GM18909 (cell line): ENCODE data around the gene BANK1.

Experiments used
- ATAC-seq: cut with Tn5 transposase; IDR thresholded peaks from one replicate; pipeline ENCODE4 v1.9.1; 2021; ENCODE audit warnings: mild to moderate bottlenecking; ENCODE audit not compliant: unreplicated experiment, poor library complexity

The BANK1 gene

GRCh38 chr4:101790521-101791181 is at the start of gene BANK1:
BANK1 (plus strand) TSS chr4:101790730; CDS start chr4:101790881, 151 bp downstream.
- ATAC-seq, result peak; percentile 100

- ATAC-seq, result no peak
Measured at GRCh38 chr4:101753721-101754120, 36.8 kb upstream of the BANK1 start.

GRCh38 chr4:101756181-101756580 is 34.3 kb upstream of the BANK1 start:
- ATAC-seq, result no peak

- no peak for ATAC-seq
Measured at GRCh38 chr4:101761405-101761804, 29.1 kb upstream of the BANK1 start.

GRCh38 chr4:101762025-101762424 is 28.5 kb upstream of the BANK1 start:
- no peak for ATAC-seq

GRCh38 chr4:101762534-101762933 is 28.0 kb upstream of the BANK1 start:
- ATAC-seq, result no peak

- no peak for ATAC-seq
Measured at GRCh38 chr4:101763576-101763975, 27.0 kb upstream of the BANK1 start.

GRCh38 chr4:101774807-101775206 is 15.7 kb upstream of the BANK1 start:
- ATAC-seq, result no peak

GRCh38 chr4:101777431-101777830 is 13.1 kb upstream of the BANK1 start:
- peak; percentile 63 for ATAC-seq

GRCh38 chr4:101780284-101780683 is 10.2 kb upstream of the BANK1 start:
- no peak for ATAC-seq

GRCh38 chr4:101782546-101782945 is 8.0 kb upstream of the BANK1 start:
- ATAC-seq, result peak; percentile 47

- no peak for ATAC-seq
Measured at GRCh38 chr4:101784957-101785356, 5.6 kb upstream of the BANK1 start.

- ATAC-seq, result no peak
Measured at GRCh38 chr4:101785486-101785885, 5.0 kb upstream of the BANK1 start.

- no peak for ATAC-seq
Measured at GRCh38 chr4:101787701-101788316, 2.7 kb upstream of the BANK1 start.

- ATAC-seq, result peak; percentile 4
Measured at GRCh38 chr4:101791182-101791558, 640 bp downstream of the BANK1 start.

- no peak for ATAC-seq
Measured at GRCh38 chr4:101792056-101792590, 1.6 kb downstream of the BANK1 start.

GRCh38 chr4:101793397-101793796 is 2.9 kb downstream of the BANK1 start:
- no peak for ATAC-seq

GRCh38 chr4:101794806-101795205 is 4.3 kb downstream of the BANK1 start:
- ATAC-seq, result no peak

- ATAC-seq, result no peak
Measured at GRCh38 chr4:101795704-101796103, 5.2 kb downstream of the BANK1 start.

- no peak for ATAC-seq
Measured at GRCh38 chr4:101801958-101802357, 11.4 kb downstream of the BANK1 start.

GRCh38 chr4:101806914-101807313 is 16.4 kb downstream of the BANK1 start:
- ATAC-seq, result peak; percentile 99

- peak; percentile 37 for ATAC-seq
Measured at GRCh38 chr4:101807351-101807750, 16.8 kb downstream of the BANK1 start.
